Immature natural killer cell (primary cell): ENCODE data around the gene CREBL2. TPM values are rescaled to one million over a fixed set of nuclear protein-coding genes. Genes with fewer than 3 reads are reported as not detected.
"Not testable (repeated sequence)": the region's sequence is repeated elsewhere in the genome, so short reads cannot be mapped to it uniquely, and the experiment has no call there.

ENCODE experiments used
- DNase-seq, 3 donors: peaks; one replicate each; pipeline ENCODE4 v3.0.0; 2022; ENCODE audit warnings: mixed read lengths in 1 of 3
- H3K27ac Mint-ChIP-seq, 6 donors: one replicate each; pipeline ENCODE4 v1.8.0; 2020; ENCODE audit warnings: mixed read lengths in 6 of 6, mild to moderate bottlenecking in 5 of 6, inconsistent platforms in 4 of 6, moderate library complexity in 3 of 6
- H3K27me3 Mint-ChIP-seq, 3 donors: one replicate each; pipeline ENCODE4 v1.8.0; 2020 to 2021; ENCODE audit warnings: low read depth in 3 of 3, mild to moderate bottlenecking in 3 of 3, mixed read lengths in 3 of 3, moderate library complexity in 3 of 3, inconsistent platforms in 1 of 3
- H3K36me3 Mint-ChIP-seq, 3 donors: one replicate each; pipeline ENCODE4 v1.8.0; 2020; ENCODE audit warnings: mixed read lengths in 3 of 3, inconsistent platforms in 2 of 3, mild to moderate bottlenecking in 2 of 3
- H3K4me1 Mint-ChIP-seq, 2 donors: one replicate each; pipeline ENCODE4 v1.8.0; 2020; ENCODE audit warnings: inconsistent platforms in 2 of 2, mild to moderate bottlenecking in 2 of 2, mixed read lengths in 2 of 2, moderate library complexity in 1 of 2
- H3K4me3 Mint-ChIP-seq, 5 donors: one replicate each; pipeline ENCODE4 v1.8.0; 2020; ENCODE audit warnings: mild to moderate bottlenecking in 5 of 5, mixed read lengths in 5 of 5, inconsistent platforms in 3 of 5, moderate library complexity in 3 of 5
- H3K9me3 Mint-ChIP-seq, 6 donors: one replicate each; pipeline ENCODE4 v1.8.0; 2020; ENCODE audit warnings: mild to moderate bottlenecking in 6 of 6, mixed read lengths in 6 of 6, inconsistent platforms in 4 of 6, moderate library complexity in 3 of 6
- polyA plus RNA-seq, 3 donors: library from polyadenylated mRNA; unstranded; fragments of 300-500 nt; fragmentation: Illumina TruSeq; gene quantifications; one replicate each; pipeline ENCODE4 v1.2.3, GENCODE V29; 2021

Gene CREBL2
- polyA plus RNA-seq, 3 donors from 2014 or later = 14.6 to 23.3 (median 21.4) TPM

- Mint-ChIP-seq H3K9me3 (no peaks in the 10 kb centered on the region), H3K4me3 (no peak overlapping the region), H3K36me3 (peaks cover 5 to 9% (median 6%) of the 10 kb centered on the region in 3 donors), H3K4me1 (peaks cover 26 to 52% of the 10 kb centered on the region in 2 donors), H3K27me3 (no peaks in the 10 kb centered on the region), H3K27ac (peak overlapping the region in 2 of 6 donors; percentile 21 to 68)
- no peak for DNase-seq
Observed at GRCh38 chr12:12628013-12628412, 16.3 kb downstream of the CREBL2 start.

- H3K4me3 Mint-ChIP-seq = no peak overlapping the region
- H3K36me3 Mint-ChIP-seq = peaks cover 3 to 4% (median 3%) of the 10 kb centered on the region in 3 donors
- no peak for DNase-seq
- H3K9me3 Mint-ChIP-seq = no peaks in the 10 kb centered on the region
- H3K4me1 Mint-ChIP-seq = peaks cover 19 to 38% of the 10 kb centered on the region in 2 donors
- H3K27me3 Mint-ChIP-seq = no peaks in the 10 kb centered on the region
- no peak overlapping the region for H3K27ac Mint-ChIP-seq
Observed at GRCh38 chr12:12630850-12631249, 19.2 kb downstream of the CREBL2 start.

- Mint-ChIP-seq H3K36me3 (peaks cover 29 to 39% (median 39%) of the 10 kb centered on the region in 3 donors), H3K4me3 (no peak overlapping the region), H3K27me3 (peaks cover 0 to 2% (median 0%) of the 10 kb centered on the region in 3 donors), H3K9me3 (peaks cover 4 to 10% (median 7%) of the 10 kb centered on the region in 6 donors), H3K4me1 (peaks cover 4 to 11% of the 10 kb centered on the region in 2 donors), H3K27ac (no peak overlapping the region)
- no peak for DNase-seq
Observed at GRCh38 chr12:12635651-12636050, 24.0 kb downstream of the CREBL2 start.

GRCh38 chr12:12636641-12637040 lies 25.0 kb downstream of the CREBL2 start:
- Mint-ChIP-seq H3K4me1 (peaks cover under 1% of the 10 kb centered on the region in 2 donors), H3K36me3 (peaks cover 33 to 45% (median 45%) of the 10 kb centered on the region in 3 donors), H3K27me3 (peaks cover 0 to 2% (median 1%) of the 10 kb centered on the region in 3 donors), H3K27ac (no peak overlapping the region), H3K9me3 (peaks cover 4 to 11% (median 7%) of the 10 kb centered on the region in 6 donors), H3K4me3 (no peak overlapping the region)
- no peak for DNase-seq

GRCh38 chr12:12639995-12640394 lies 28.3 kb downstream of the CREBL2 start:
- Mint-ChIP-seq H3K9me3 (peaks cover 4 to 11% (median 7%) of the 10 kb centered on the region in 6 donors), H3K36me3 (peaks cover 40 to 66% (median 58%) of the 10 kb centered on the region in 3 donors)
- not testable (repeated sequence) for H3K27me3 Mint-ChIP-seq, DNase-seq, H3K4me1 Mint-ChIP-seq, H3K4me3 Mint-ChIP-seq, H3K27ac Mint-ChIP-seq

- Mint-ChIP-seq H3K36me3 (peaks cover 35 to 60% (median 51%) of the 10 kb centered on the region in 3 donors), H3K4me3 (no peak overlapping the region), H3K4me1 (peaks cover 0 to 3% of the 10 kb centered on the region in 2 donors), H3K9me3 (peaks cover 4 to 11% (median 7%) of the 10 kb centered on the region in 6 donors), H3K27ac (no peak overlapping the region), H3K27me3 (peaks cover 0 to 2% (median 1%) of the 10 kb centered on the region in 3 donors)
- DNase-seq = no peak
Observed at GRCh38 chr12:12641650-12642049, 30.0 kb downstream of the CREBL2 start.

- peak overlapping the region in 1 of 6 donors; percentile 7 for H3K27ac Mint-ChIP-seq
- H3K4me3 Mint-ChIP-seq = no peak overlapping the region
- peaks cover 4 to 13% (median 7%) of the 10 kb centered on the region in 6 donors for H3K9me3 Mint-ChIP-seq
- peaks cover 0 to 5% of the 10 kb centered on the region in 2 donors for H3K4me1 Mint-ChIP-seq
- no peak for DNase-seq
- peaks cover 0 to 2% (median 1%) of the 10 kb centered on the region in 3 donors for H3K27me3 Mint-ChIP-seq
- peaks cover 25 to 56% (median 41%) of the 10 kb centered on the region in 3 donors for H3K36me3 Mint-ChIP-seq
Observed at GRCh38 chr12:12642916-12643315, 31.2 kb downstream of the CREBL2 start.

GRCh38 chr12:12645485-12645884 lies 33.8 kb downstream of the CREBL2 start:
- Mint-ChIP-seq H3K27me3 (peaks cover 0 to 1% (median 0%) of the 10 kb centered on the region in 3 donors), H3K9me3 (peaks cover 10 to 28% (median 21%) of the 10 kb centered on the region in 6 donors), H3K4me1 (peaks cover 0 to 5% of the 10 kb centered on the region in 2 donors), H3K36me3 (peaks cover 21 to 50% (median 37%) of the 10 kb centered on the region in 3 donors), H3K4me3 (no peak overlapping the region), H3K27ac (peak overlapping the region in 3 of 6 donors; percentile 41 to 64 (median 57))
- peak; percentile 54 to 69 (median 56) for DNase-seq

- DNase-seq, H3K27me3 Mint-ChIP-seq, H3K27ac Mint-ChIP-seq, H3K4me1 Mint-ChIP-seq, H3K4me3 Mint-ChIP-seq: not testable (repeated sequence)
- Mint-ChIP-seq H3K9me3 (peaks cover 10 to 32% (median 21%) of the 10 kb centered on the region in 6 donors), H3K36me3 (peaks cover 19 to 45% (median 32%) of the 10 kb centered on the region in 3 donors)
Observed at GRCh38 chr12:12645968-12646367, 34.3 kb downstream of the CREBL2 start.

- Mint-ChIP-seq H3K4me1 (peaks cover 0 to 5% of the 10 kb centered on the region in 2 donors), H3K27me3 (peaks cover 0 to under 1% (median 0%) of the 10 kb centered on the region in 3 donors), H3K27ac (peak overlapping the region in 1 of 6 donors; percentile 32), H3K9me3 (peaks cover 14 to 32% (median 22%) of the 10 kb centered on the region in 6 donors), H3K36me3 (peaks cover 19 to 43% (median 29%) of the 10 kb centered on the region in 3 donors), H3K4me3 (no peak overlapping the region)
- DNase-seq = no peak
Observed at GRCh38 chr12:12646483-12647072, 34.9 kb downstream of the CREBL2 start.

- DNase-seq = no peak
- Mint-ChIP-seq H3K27ac (no peak overlapping the region), H3K36me3 (peaks cover 14 to 27% (median 17%) of the 10 kb centered on the region in 3 donors), H3K9me3 (peaks cover 14 to 32% (median 22%) of the 10 kb centered on the region in 6 donors), H3K4me3 (no peak overlapping the region), H3K27me3 (no peaks in the 10 kb centered on the region), H3K4me1 (peaks cover 0 to 5% of the 10 kb centered on the region in 2 donors)
Observed at GRCh38 chr12:12648284-12648683, 36.6 kb downstream of the CREBL2 start.

- Mint-ChIP-seq H3K4me1 (peaks cover 0 to 5% of the 10 kb centered on the region in 2 donors), H3K27ac (no peak overlapping the region), H3K36me3 (peaks cover 12 to 22% (median 16%) of the 10 kb centered on the region in 3 donors), H3K27me3 (no peaks in the 10 kb centered on the region), H3K9me3 (peaks cover 14 to 32% (median 22%) of the 10 kb centered on the region in 6 donors), H3K4me3 (no peak overlapping the region)
- DNase-seq = no peak
Observed at GRCh38 chr12:12648951-12649650, 37.4 kb downstream of the CREBL2 start.

- peaks cover 14 to 32% (median 22%) of the 10 kb centered on the region in 6 donors for H3K9me3 Mint-ChIP-seq
- H3K4me1 Mint-ChIP-seq = peaks cover 7% of the 10 kb centered on the region in 2 donors
- no peak overlapping the region for H3K27ac Mint-ChIP-seq
- no peak overlapping the region for H3K4me3 Mint-ChIP-seq
- no peak for DNase-seq
- peaks cover 12 to 20% (median 16%) of the 10 kb centered on the region in 3 donors for H3K36me3 Mint-ChIP-seq
- no peaks in the 10 kb centered on the region for H3K27me3 Mint-ChIP-seq
Observed at GRCh38 chr12:12651752-12652151, 40.1 kb downstream of the CREBL2 start.

- H3K4me3 Mint-ChIP-seq, DNase-seq, H3K4me1 Mint-ChIP-seq, H3K27ac Mint-ChIP-seq, H3K27me3 Mint-ChIP-seq: not testable (repeated sequence)
- H3K9me3 Mint-ChIP-seq = peaks cover 14 to 27% (median 21%) of the 10 kb centered on the region in 6 donors
- peaks cover 12 to 15% (median 13%) of the 10 kb centered on the region in 3 donors for H3K36me3 Mint-ChIP-seq
Observed at GRCh38 chr12:12652704-12653103, 41.0 kb downstream of the CREBL2 start.
